ENCODE measurements around the gene NCKAP5.

NCKAP5 gene

DNA sequence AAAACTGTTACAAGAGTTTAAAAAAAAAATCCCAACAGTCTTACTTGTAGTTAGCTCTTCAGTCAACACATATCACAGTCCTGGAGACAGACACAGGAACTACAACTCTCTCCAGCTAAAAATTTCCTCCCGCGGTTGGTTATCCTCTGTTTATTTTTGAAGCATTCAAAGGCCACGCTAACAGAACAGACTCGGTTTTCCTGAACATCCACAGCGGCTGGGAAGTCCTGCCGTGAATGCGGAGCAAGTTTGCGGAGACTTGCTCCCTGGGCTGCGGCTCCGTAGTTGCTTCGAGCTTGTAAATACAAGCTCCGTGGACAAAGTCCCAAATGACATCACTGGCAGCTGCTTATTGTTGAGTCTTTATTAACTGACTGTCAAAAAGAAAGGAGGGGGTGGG lies at the start of gene NCKAP5:
Gene NCKAP5 (minus strand): TSS at position 292 of the 400 bp plus-strand sequence. CDS start 50,937 bp downstream, outside the sequence.
- no peak for DNase-seq (ENCODE audit: low spot score)

DNA sequence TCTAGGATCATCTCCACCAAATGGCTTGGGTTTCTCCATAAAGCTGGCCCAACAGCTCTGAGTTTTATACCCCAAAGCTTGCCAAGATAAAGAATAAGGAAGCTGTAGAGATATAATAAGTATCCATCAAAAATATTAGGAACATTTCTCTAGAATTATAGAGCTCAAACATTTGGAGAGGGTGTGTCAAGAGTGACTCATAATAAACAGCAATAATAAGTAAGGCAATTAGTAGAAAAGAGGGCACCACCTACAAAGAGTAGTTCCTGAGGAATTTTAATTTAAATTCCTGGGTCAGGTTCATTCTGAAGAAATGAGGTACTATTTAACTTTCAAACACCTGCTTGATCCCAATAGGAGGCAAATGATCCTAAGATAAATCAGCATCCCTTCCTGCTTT lies 41.4 kb upstream of the NCKAP5 start:
- DNase-seq (ENCODE audit: low spot score): no peak

- no peak for DNase-seq (ENCODE audit: low spot score)
Observed at GRCh38 chr2:133608291-133608690, 40.0 kb upstream of the NCKAP5 start.

GRCh38 chr2:133607679-133608078 lies 39.4 kb upstream of the NCKAP5 start:
- no peak for DNase-seq (ENCODE audit: low spot score)

GRCh38 chr2:133606616-133607015 lies 38.4 kb upstream of the NCKAP5 start:
- DNase-seq (ENCODE audit: low spot score): no peak

DNA sequence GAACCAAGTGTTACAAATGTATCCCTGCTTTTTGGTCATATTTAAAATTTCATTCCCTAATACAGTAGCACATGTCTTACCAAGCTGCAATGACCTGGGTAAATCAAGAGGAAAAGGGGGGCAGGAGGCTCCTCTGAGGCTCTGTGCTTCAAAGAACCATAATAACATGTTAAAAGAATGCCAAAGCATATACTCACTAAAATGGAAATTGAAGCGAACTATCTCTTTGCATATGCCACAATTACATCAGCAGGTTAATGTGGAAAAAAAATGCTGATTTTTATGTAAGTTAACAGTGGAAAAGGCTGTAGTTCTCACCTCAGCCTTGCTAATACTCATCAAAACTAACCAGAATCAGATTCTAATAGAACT lies 37.5 kb upstream of the NCKAP5 start:
- no peak for DNase-seq (ENCODE audit: low spot score)

- no peak for DNase-seq (ENCODE audit: low spot score)
Observed at GRCh38 chr2:133605011-133605765, 36.9 kb upstream of the NCKAP5 start.

- DNase-seq (ENCODE audit: low spot score): no peak
Observed at GRCh38 chr2:133603109-133603508, 34.8 kb upstream of the NCKAP5 start.

DNA sequence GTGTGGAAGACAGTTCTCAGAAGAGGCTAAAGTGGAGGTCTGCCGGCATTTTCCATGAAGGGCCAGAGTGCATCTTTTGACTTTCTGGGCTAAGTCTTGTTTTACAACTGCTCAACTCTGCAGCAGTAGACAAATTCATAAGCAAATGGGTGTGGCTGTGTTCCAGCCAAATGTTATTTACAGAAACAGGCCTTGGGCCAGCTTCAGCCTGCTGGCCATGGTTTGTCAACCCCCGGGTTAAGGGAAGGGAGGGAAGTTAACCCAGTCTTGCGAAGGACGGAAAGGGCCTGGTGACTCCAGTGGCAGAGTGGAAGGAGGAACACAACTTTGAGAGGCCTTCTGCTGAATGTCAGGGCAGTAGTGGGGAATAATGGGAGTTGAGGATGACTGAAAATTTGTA lies 34.3 kb upstream of the NCKAP5 start:
- no peak for DNase-seq (ENCODE audit: low spot score)

GRCh38 chr2:133600266-133600928 lies 32.1 kb upstream of the NCKAP5 start:
- DNase-seq (ENCODE audit: low spot score): no peak

GRCh38 chr2:133599811-133600210 lies 31.5 kb upstream of the NCKAP5 start:
- no peak for DNase-seq (ENCODE audit: low spot score)

- no peak for DNase-seq (ENCODE audit: low spot score)
Observed at GRCh38 chr2:133599211-133599803, 31.0 kb upstream of the NCKAP5 start.

DNA sequence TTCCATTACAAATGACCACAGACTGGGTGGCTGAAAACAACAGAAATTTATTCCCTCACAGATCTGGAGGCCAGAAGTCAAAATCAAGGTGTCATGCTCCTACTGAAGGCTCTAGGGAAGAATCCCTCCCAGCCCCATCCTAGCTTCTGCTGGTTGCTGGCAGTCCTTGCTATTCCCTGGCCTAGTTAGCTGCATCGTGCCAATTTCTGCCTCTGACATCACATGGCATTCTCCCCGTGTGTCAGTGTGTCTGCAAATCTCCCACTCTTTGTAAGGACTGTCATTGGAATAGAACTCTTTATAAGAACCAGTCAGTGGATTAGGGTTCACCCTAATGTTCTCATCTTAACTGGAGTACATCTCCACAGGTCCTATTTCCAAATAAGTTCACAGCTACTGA lies 30.5 kb upstream of the NCKAP5 start:
- DNase-seq (ENCODE audit: low spot score): no peak

- DNase-seq (ENCODE audit: low spot score): no peak
Observed at GRCh38 chr2:133596701-133597393, 28.6 kb upstream of the NCKAP5 start.

DNA sequence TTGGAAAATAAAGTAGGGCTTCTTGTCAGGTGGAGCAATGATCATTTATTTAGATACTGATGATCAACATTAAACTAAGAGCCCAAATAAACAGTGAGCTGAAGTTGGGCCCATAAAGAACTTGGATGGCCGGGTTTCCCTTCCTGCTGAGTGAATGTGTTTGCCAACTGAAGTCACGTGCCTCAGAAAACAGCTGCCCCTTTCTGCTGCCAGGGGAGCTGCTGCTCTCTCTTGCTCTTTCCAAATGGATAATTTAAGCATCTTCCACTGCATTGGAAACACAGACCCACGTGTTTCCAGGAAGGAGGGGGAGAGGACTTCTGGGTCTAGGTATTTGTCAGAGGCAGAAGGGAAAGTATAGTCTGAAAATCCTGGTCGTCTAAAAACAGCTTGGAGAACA lies 22.9 kb upstream of the NCKAP5 start:
- DNase-seq (ENCODE audit: low spot score): no peak

- DNase-seq (ENCODE audit: low spot score): no peak
Observed at GRCh38 chr2:133589456-133589855, 21.2 kb upstream of the NCKAP5 start.

DNA sequence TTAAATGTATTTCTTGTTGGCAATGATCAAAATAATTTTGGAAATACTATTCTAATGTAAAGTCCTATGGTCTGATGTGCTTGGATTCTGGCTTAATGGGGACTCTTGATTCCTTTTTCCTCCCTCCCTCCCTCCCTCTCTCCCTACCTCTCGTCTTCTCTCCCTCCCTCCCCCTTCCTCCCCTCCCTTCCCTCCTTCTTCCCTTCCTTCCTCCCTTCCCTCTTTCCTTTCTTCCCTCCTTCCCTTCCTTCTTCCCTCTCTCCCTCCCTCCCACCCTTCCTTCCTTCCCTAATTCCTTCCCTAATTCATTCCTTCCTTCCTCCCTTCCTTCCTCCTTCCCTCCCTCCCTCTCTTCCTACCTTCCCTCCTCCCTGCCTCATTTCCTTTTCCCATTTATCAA lies 19.9 kb upstream of the NCKAP5 start:
- DNase-seq (ENCODE audit: low spot score): no peak

DNA sequence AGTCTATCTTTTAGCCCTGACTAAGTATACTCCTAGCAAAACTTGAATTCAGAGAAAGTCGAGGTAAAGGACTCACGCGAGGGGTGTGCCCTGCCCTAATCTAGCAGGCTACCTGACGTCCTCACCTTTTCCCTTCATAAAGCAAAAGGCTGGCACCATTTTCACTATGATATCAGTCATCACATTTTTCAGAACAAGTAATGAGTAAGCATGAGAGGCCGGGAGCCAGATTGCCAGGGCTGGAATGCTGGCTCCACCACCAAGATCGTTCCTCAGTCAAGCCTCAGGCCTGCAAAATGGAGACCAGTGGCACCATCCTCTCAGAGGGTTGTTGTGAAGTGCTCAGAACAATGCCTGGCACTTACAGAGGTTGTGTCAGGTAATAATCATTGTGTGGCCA lies 18.7 kb upstream of the NCKAP5 start:
- no peak for DNase-seq (ENCODE audit: low spot score)

- no peak for DNase-seq (ENCODE audit: low spot score)
Observed at GRCh38 chr2:133581010-133581760, 12.9 kb upstream of the NCKAP5 start.

DNA sequence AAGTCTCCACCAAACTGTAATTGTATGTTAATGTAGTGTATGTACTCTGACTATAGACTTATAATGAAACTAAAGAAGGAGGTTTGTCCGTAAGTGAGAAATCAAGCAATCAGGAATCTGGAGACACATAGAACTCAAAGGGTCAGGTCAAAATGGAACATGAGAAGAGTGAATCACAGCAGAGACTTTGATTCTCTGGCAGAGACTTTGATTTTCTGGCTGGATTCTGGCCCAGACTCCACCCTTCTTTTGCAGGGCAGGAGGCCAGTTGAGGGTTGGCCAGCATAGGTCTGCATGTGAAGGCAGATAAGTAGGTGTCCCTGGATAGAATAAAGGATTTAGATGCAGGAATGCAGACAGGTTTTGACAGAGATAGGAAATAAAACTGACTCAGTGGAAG lies 11.0 kb upstream of the NCKAP5 start:
- no peak for DNase-seq (ENCODE audit: low spot score)

- DNase-seq (ENCODE audit: low spot score): no peak
Observed at GRCh38 chr2:133576714-133577113, 8.5 kb upstream of the NCKAP5 start.

- DNase-seq (ENCODE audit: low spot score): no peak
Observed at GRCh38 chr2:133574620-133575019, 6.4 kb upstream of the NCKAP5 start.

All from left forelimb (tissue), 1 donor.